ENCODE data around the gene CDRT15.

- TF ChIP-seq MEIS1 (CRISPR knock-in tag; IDR thresholded peaks at IDR 0.05; ENCODE audit: borderline replicate concordance) (no peak), KLF16 (tag by site-specific recombination; IDR thresholded peaks at IDR 0.05) (no peak), ZNF362 (tag by site-specific recombination; IDR thresholded peaks at IDR 0.05) (no peak)
Measured at GRCh38 chr17:14270508-14270907, 33.8 kb upstream of the CDRT15 start.
